Endothelial cell of umbilical vein (primary cell): ENCODE measurements around the gene WDHD1. TPM values are rescaled to one million over a fixed set of nuclear protein-coding genes. Genes with fewer than 3 reads are reported as not detected.

Experiments used
- BruUV-seq: library from RNA; stranded (reverse); fragments of 400-500 nt; replicated peaks from 2 replicates; lab custom pipeline; 2021; lab: Mats Ljungman, UMichigan
- CTCF ChIA-PET: fragments of 300-600, 350-600 bp; sonication (Branson Sonifier 250); formaldehyde crosslinking; loops from one replicate; lab custom pipeline; 2021; ENCODE audit warnings: antibody characterized with exemption, inconsistent platforms; lab: Charles Lee
- POLR2A ChIA-PET: fragments of 300-600, 350-600 bp; sonication (Branson Sonifier 250); formaldehyde crosslinking; loops from one replicate; lab custom pipeline; 2021; ENCODE audit warnings: antibody characterized with exemption, inconsistent platforms; lab: Charles Lee
- DNase-seq: peaks from one replicate; pipeline ENCODE4 v3.0.0-alpha.2; 2011; ENCODE audit warnings: low read depth, low spot score
- FAIRE-seq: peaks from 2 replicates; lab custom pipeline; 2011; peaks lifted over from hg19 to GRCh38; lab: Jason Lieb, UNC
- H2AFZ ChIP-seq: 2 replicates; pipeline ENCODE4 v1.6.0; 2012; ENCODE audit warnings: low read depth, low read length, control low read depth, inconsistent platforms
- H3K27ac ChIP-seq: 2 replicates; pipeline ENCODE4 v1.5.1; 2011; ENCODE audit warnings: low read depth, mild to moderate bottlenecking, control low read depth, low read length, moderate library complexity; ENCODE audit not compliant: insufficient read depth
- H3K27me3 ChIP-seq, 2 experiments: 2 replicates each; pipeline versions ENCODE4 v1.6.0 to v1.6.1; 2011; ENCODE audit warnings: low read length in 2 of 2, mixed read lengths in 1 of 2; ENCODE audit not compliant: control insufficient read depth in 2 of 2, insufficient read depth in 2 of 2
- H3K36me3 ChIP-seq, 2 experiments: 2 replicates in 1 of 2; 3 replicates in 1 of 2; pipeline ENCODE4 v1.5.1; 2011; ENCODE audit warnings: low read length in 2 of 2, mild to moderate bottlenecking in 1 of 2, moderate library complexity in 1 of 2; ENCODE audit not compliant: control insufficient read depth in 2 of 2, insufficient read depth in 2 of 2; ENCODE audit errors: extremely low read depth in 1 of 2
- H3K4me1 ChIP-seq: 3 replicates; pipeline ENCODE4 v1.5.1; 2011; ENCODE audit warnings: mild to moderate bottlenecking, low read length; ENCODE audit not compliant: control insufficient read depth, insufficient read depth; ENCODE audit errors: extremely low read depth
- H3K4me2 ChIP-seq: 2 replicates; pipeline ENCODE4 v1.6.1; 2011; ENCODE audit warnings: low read length, control low read depth, mixed read lengths; ENCODE audit not compliant: insufficient read depth
- H3K4me3 ChIP-seq, 3 experiments: fragments of 200-600 bp in 1 of 3; sonication (generic), shearing (Covaris generic) in 1 of 3; replicated peaks in 1 of 3; 2 replicates each; pipeline ENCODE4 v1.5.1; 2011 to 2016; ENCODE audit warnings: control low read depth in 3 of 3, low read length in 3 of 3, mild to moderate bottlenecking in 2 of 3, inconsistent platforms in 1 of 3, low read depth in 1 of 3, moderate library complexity in 1 of 3; ENCODE audit not compliant: insufficient read depth in 1 of 3
- H3K79me2 ChIP-seq: 2 replicates; pipeline ENCODE4 v1.6.0; 2012; ENCODE audit warnings: low read length, inconsistent platforms; ENCODE audit not compliant: control insufficient read depth, insufficient read depth
- H3K9ac ChIP-seq: replicated peaks from 2 replicates; pipeline ENCODE3; 2011; ENCODE audit warnings: low read length, control low read depth; ENCODE audit not compliant: insufficient read depth; ENCODE audit errors: extremely low read depth
- H3K9me1 ChIP-seq: replicated peaks from 3 replicates; pipeline ENCODE4 v1.6.0; 2011; ENCODE audit warnings: mild to moderate bottlenecking, low read length; ENCODE audit not compliant: control insufficient read depth, insufficient read depth; ENCODE audit errors: extremely low read depth
- H3K9me3 ChIP-seq: replicated peaks from 2 replicates; pipeline ENCODE4 v1.5.1; 2012; ENCODE audit warnings: low read length, inconsistent platforms; ENCODE audit not compliant: control insufficient read depth, insufficient read depth
- H4K20me1 ChIP-seq: replicated peaks from 2 replicates; pipeline ENCODE3; 2011; ENCODE audit warnings: mild to moderate bottlenecking, low read length; ENCODE audit not compliant: control insufficient read depth, insufficient read depth; ENCODE audit errors: extremely low read depth
- CTCF ChIP-seq, 2 donors: IDR thresholded peaks; 1 replicate in 1 of 2; 2 replicates in 1 of 2; pipeline ENCODE4 v1.5.1; 2011; ENCODE audit warnings: low read length in 2 of 2, mild to moderate bottlenecking in 2 of 2, moderate library complexity in 2 of 2, control low read depth in 1 of 2, inconsistent platforms in 1 of 2, low read depth in 1 of 2; ENCODE audit not compliant: insufficient read depth in 1 of 2; ENCODE audit errors: extremely low read depth in 1 of 2
- EZH2 ChIP-seq: IDR thresholded peaks from 2 replicates; pipeline ENCODE4 v1.6.1; 2012; ENCODE audit warnings: borderline replicate concordance, low read depth, mild to moderate bottlenecking, moderate library complexity, low read length, inconsistent platforms; ENCODE audit not compliant: severe bottlenecking
- FOS ChIP-seq: IDR thresholded peaks from 2 replicates; pipeline ENCODE4 v1.6.1; 2011; ENCODE audit warnings: mild to moderate bottlenecking, low read length, moderate library complexity, borderline replicate concordance; ENCODE audit not compliant: insufficient read depth
- GATA2 ChIP-seq: IDR thresholded peaks from 2 replicates; pipeline ENCODE4 v1.7.0; 2011; ENCODE audit warnings: low read depth, mild to moderate bottlenecking, moderate library complexity, mixed read lengths, low read length; ENCODE audit not compliant: insufficient read length, insufficient read depth
- JUN ChIP-seq: IDR thresholded peaks from 2 replicates; pipeline ENCODE4 v1.6.1; 2011; ENCODE audit warnings: borderline replicate concordance, low read depth; ENCODE audit not compliant: insufficient read length, insufficient read depth
- MAX ChIP-seq: IDR thresholded peaks from 2 replicates; pipeline ENCODE4 v1.6.1; 2011; ENCODE audit not compliant: insufficient read depth, insufficient read length
- MYC ChIP-seq: IDR thresholded peaks from one replicate; pipeline ENCODE4 v1.6.1; 2011; ENCODE audit warnings: mild to moderate bottlenecking, low read depth, low read length
- POLR2A ChIP-seq: IDR thresholded peaks from 2 replicates; pipeline ENCODE4 v1.6.1; 2012; ENCODE audit warnings: low read depth, mild to moderate bottlenecking, control low read depth, low read length
- POLR2AphosphoS5 ChIP-seq: IDR thresholded peaks from 2 replicates; pipeline ENCODE4 v1.6.1; 2012; ENCODE audit warnings: low read depth, mild to moderate bottlenecking, control low read depth, low read length, moderate library complexity; ENCODE audit not compliant: insufficient read depth
- dilution Hi-C: fragments of 300-500 bp; cut with MboI; formaldehyde crosslinking; loops from one replicate; pipeline ENCODE4 v1.15.0; 2019; ENCODE audit warnings: low sequenced_read_pairs; ENCODE audit not compliant: extremely low pct_ligation_motif_present
- intact Hi-C: fragments of 100-400 bp; cut with micrococcal nuclease; formaldehyde crosslinking; loops from one replicate; pipeline ENCODE4 v1.10.0; 2022
- polyA plus RNA-seq, 4 experiments: library from polyadenylated mRNA; depleted of rRNA in 3 of 4; stranded (reverse) in 3 of 4; unstranded in 1 of 4; fragments of >200 nt; gene quantifications; 2 replicates each; pipeline versions ENCODE4 v1.2.1 to v1.2.3, GENCODE V29; 2011 to 2012; ENCODE audit warnings: missing spikeins in 1 of 4
- total RNA-seq: library from RNA; stranded (reverse); gene quantifications from 2 replicates; pipeline ENCODE4 v1.2.3, GENCODE V29; 2021

Gene WDHD1
- total and polyA plus RNA-seq, 2 donors (not counting 3 experiments of a cell fraction or from before 2014, with no cell fraction given) = 3.1 to 22.5 TPM

- H3K36me3 ChIP-seq = no peaks in the 10 kb centered on the region
- H3K79me2 ChIP-seq = no peaks in the 10 kb centered on the region
- H3K27ac ChIP-seq = no peak overlapping the region
- H2AFZ ChIP-seq = no peak overlapping the region
- no peaks in the 10 kb centered on the region for H4K20me1 ChIP-seq
- FAIRE-seq = no peak
- TF ChIP-seq MYC (no peak), FOS (no peak), JUN (no peak), EZH2 (no peak), POLR2AphosphoS5 (no peak), POLR2A (no peak), MAX (no peak), CTCF (IDR thresholded peaks at IDR 0.05; ENCODE audit: extremely low read depth in 1 of 2, insufficient read depth in 1 of 2, low read depth in 1 of 2, low read length in 2 of 2) (no peak), GATA2 (no peak)
- intact Hi-C loops (no loop called here), dilution Hi-C loops (no loop called here)
- CTCF ChIA-PET = interaction anchor here (1.1 kb wide), 1 partner anchor 8 kb away, joined by 3 read pairs; no protein-coding TSS in a partner anchor
- H3K9me3 ChIP-seq = no peaks in the 10 kb centered on the region
- DNase-seq = no peak
- H3K4me1 ChIP-seq = peaks cover 9% of the 10 kb centered on the region
- no peak overlapping the region for H3K4me3 ChIP-seq
- H3K9me1 ChIP-seq = no peaks in the 10 kb centered on the region
- H3K27me3 ChIP-seq = no peaks in the 10 kb centered on the region
- BruUV-seq = no TSS peak
- POLR2A ChIA-PET = no interaction called here
- H3K9ac ChIP-seq = no peak overlapping the region
- H3K4me2 ChIP-seq = no peak overlapping the region
Measured at GRCh38 chr14:55075628-55076175, 48.8 kb upstream of the WDHD1 start.
